HUES48 (cell line): ENCODE data around the gene CTDSPL.
A peak's percentile ranks its signal among the peaks of the same experiment; 100 is the strongest.

Experiments used
- H3K27ac ChIP-seq: one replicate; pipeline ENCODE4 v1.7.0; 2013; ENCODE audit warnings: low read depth, low read length, inconsistent platforms
- H3K27me3 ChIP-seq: 2 replicates; pipeline ENCODE4 v1.6.1; 2013; ENCODE audit warnings: mild to moderate bottlenecking, low read length; ENCODE audit not compliant: control insufficient read depth, insufficient read depth
- H3K36me3 ChIP-seq: 2 replicates; pipeline ENCODE4 v1.6.1; 2013; ENCODE audit warnings: low read length; ENCODE audit not compliant: control insufficient read depth, insufficient read depth
- H3K4me1 ChIP-seq: 2 replicates; pipeline ENCODE4 v1.6.1; 2013; ENCODE audit warnings: mild to moderate bottlenecking, low read length; ENCODE audit not compliant: control insufficient read depth, insufficient read depth
- H3K4me3 ChIP-seq: 2 replicates; pipeline ENCODE4 v1.5.1; 2013; ENCODE audit warnings: mild to moderate bottlenecking, low read depth, low read length
- H3K9ac ChIP-seq: 2 replicates; pipeline ENCODE4 v1.6.1; 2013; ENCODE audit warnings: mild to moderate bottlenecking, low read depth, low read length, moderate library complexity
- H3K9me3 ChIP-seq: 2 replicates; pipeline ENCODE4 v1.6.1; 2013; ENCODE audit warnings: low read length; ENCODE audit not compliant: control insufficient read depth, insufficient read depth

The CTDSPL gene

GRCh38 chr3:37934631-37935289, 73.1 kb downstream of the CTDSPL start:
- H3K27ac ChIP-seq, result no peak overlapping the region
- no peaks in the 10 kb centered on the region for H3K27me3 ChIP-seq
- H3K9ac ChIP-seq, result no peak overlapping the region
- H3K4me3 ChIP-seq, result no peak overlapping the region
- H3K36me3 ChIP-seq, result no peaks in the 10 kb centered on the region
- H3K4me1 ChIP-seq, result peaks cover 12% of the 10 kb centered on the region
- no peaks in the 10 kb centered on the region for H3K9me3 ChIP-seq

- H3K27me3 ChIP-seq, result no peaks in the 10 kb centered on the region
- no peak overlapping the region for H3K27ac ChIP-seq
- no peak overlapping the region for H3K9ac ChIP-seq
- H3K36me3 ChIP-seq, result no peaks in the 10 kb centered on the region
- H3K4me3 ChIP-seq, result no peak overlapping the region
- peaks cover 12% of the 10 kb centered on the region for H3K4me1 ChIP-seq
- no peaks in the 10 kb centered on the region for H3K9me3 ChIP-seq
These were observed 73.6 kb downstream of the CTDSPL start for GRCh38 chr3:37935290-37935668.

GRCh38 chr3:37935756-37936666, 74.3 kb downstream of the CTDSPL start:
- H3K4me1 ChIP-seq, result peaks cover 12% of the 10 kb centered on the region
- peak overlapping the region; percentile 48 for H3K27ac ChIP-seq
- no peaks in the 10 kb centered on the region for H3K9me3 ChIP-seq
- no peak overlapping the region for H3K4me3 ChIP-seq
- H3K9ac ChIP-seq, result no peak overlapping the region
- H3K27me3 ChIP-seq, result no peaks in the 10 kb centered on the region
- no peaks in the 10 kb centered on the region for H3K36me3 ChIP-seq

- Histone ChIP-seq H3K27ac (no peak overlapping the region), H3K4me3 (no peak overlapping the region), H3K4me1 (peaks cover 12% of the 10 kb centered on the region)
These were observed 75.5 kb downstream of the CTDSPL start for GRCh38 chr3:37937156-37937555.

GRCh38 chr3:37938011-37938410, 76.3 kb downstream of the CTDSPL start:
- Histone ChIP-seq H3K36me3 (no peaks in the 10 kb centered on the region), H3K4me3 (no peak overlapping the region), H3K27me3 (no peaks in the 10 kb centered on the region), H3K4me1 (peaks cover 12% of the 10 kb centered on the region), H3K27ac (no peak overlapping the region), H3K9me3 (no peaks in the 10 kb centered on the region), H3K9ac (no peak overlapping the region)

More at GRCh38 chr3:37937156-37937555, 75.5 kb downstream of the CTDSPL start:
- Histone ChIP-seq H3K9ac (no peak overlapping the region), H3K36me3 (no peaks in the 10 kb centered on the region), H3K27me3 (no peaks in the 10 kb centered on the region), H3K9me3 (no peaks in the 10 kb centered on the region)

GRCh38 chr3:37940242-37940908, 78.7 kb downstream of the CTDSPL start:
- peaks cover 12% of the 10 kb centered on the region for H3K4me1 ChIP-seq
- H3K9ac ChIP-seq, result no peak overlapping the region
- no peak overlapping the region for H3K4me3 ChIP-seq
- H3K27me3 ChIP-seq, result no peaks in the 10 kb centered on the region
- no peaks in the 10 kb centered on the region for H3K36me3 ChIP-seq
- H3K27ac ChIP-seq, result no peak overlapping the region
- H3K9me3 ChIP-seq, result no peaks in the 10 kb centered on the region

GRCh38 chr3:37941608-37942508, 80.2 kb downstream of the CTDSPL start:
- H3K27ac ChIP-seq, result no peak overlapping the region
- no peak overlapping the region for H3K9ac ChIP-seq
- no peaks in the 10 kb centered on the region for H3K27me3 ChIP-seq
- no peaks in the 10 kb centered on the region for H3K9me3 ChIP-seq
- peaks cover 12% of the 10 kb centered on the region for H3K4me1 ChIP-seq
- H3K4me3 ChIP-seq, result no peak overlapping the region
- no peaks in the 10 kb centered on the region for H3K36me3 ChIP-seq

- Histone ChIP-seq H3K9me3 (no peaks in the 10 kb centered on the region), H3K9ac (no peak overlapping the region), H3K4me1 (peaks cover 10% of the 10 kb centered on the region), H3K27ac (no peak overlapping the region), H3K4me3 (no peak overlapping the region), H3K27me3 (no peaks in the 10 kb centered on the region), H3K36me3 (no peaks in the 10 kb centered on the region)
These were observed 81.0 kb downstream of the CTDSPL start for GRCh38 chr3:37942646-37943045.

GRCh38 chr3:37943126-37943525, 81.4 kb downstream of the CTDSPL start:
- Histone ChIP-seq H3K27ac (no peak overlapping the region), H3K4me1 (peaks cover 10% of the 10 kb centered on the region), H3K9ac (no peak overlapping the region), H3K9me3 (no peaks in the 10 kb centered on the region), H3K36me3 (no peaks in the 10 kb centered on the region), H3K27me3 (no peaks in the 10 kb centered on the region), H3K4me3 (no peak overlapping the region)

GRCh38 chr3:37943631-37944314, 82.1 kb downstream of the CTDSPL start:
- Histone ChIP-seq H3K9ac (no peak overlapping the region), H3K27ac (no peak overlapping the region), H3K27me3 (no peaks in the 10 kb centered on the region), H3K4me1 (peaks cover 10% of the 10 kb centered on the region), H3K9me3 (no peaks in the 10 kb centered on the region), H3K36me3 (no peaks in the 10 kb centered on the region), H3K4me3 (no peak overlapping the region)
